Nephron progenitor cell (in vitro differentiated cells): ENCODE results near the gene SLC2A14.
"Not testable (repeated sequence)": the region's sequence is repeated elsewhere in the genome, so short reads cannot be mapped to it uniquely, and the experiment has no call there.

Experiments used
- DNase-seq: peaks from one replicate; pipeline ENCODE4 v3.0.0; 2021
- H3K27ac Mint-ChIP-seq: 2 replicates; pipeline ENCODE4 v1.8.0; 2021; ENCODE audit warnings: mild to moderate bottlenecking, moderate library complexity, mixed read lengths
- H3K27me3 Mint-ChIP-seq: 2 replicates; pipeline ENCODE4 v1.8.0; 2021; ENCODE audit warnings: mild to moderate bottlenecking, low read depth, mixed read lengths; ENCODE audit not compliant: poor library complexity
- H3K36me3 Mint-ChIP-seq: 2 replicates; pipeline ENCODE4 v1.8.0; 2021; ENCODE audit warnings: low read depth, mixed read lengths
- H3K4me1 Mint-ChIP-seq: 2 replicates; pipeline ENCODE4 v1.8.0; 2021; ENCODE audit warnings: mixed read lengths
- H3K4me3 Mint-ChIP-seq: 2 replicates; pipeline ENCODE4 v1.8.0; 2021; ENCODE audit warnings: mild to moderate bottlenecking, moderate library complexity, mixed read lengths
- H3K9me3 Mint-ChIP-seq: 2 replicates; pipeline ENCODE4 v1.8.0; 2021; ENCODE audit warnings: mild to moderate bottlenecking, moderate library complexity, mixed read lengths
- TF ChIP-seq, protein P1 (sequence below): fragments of 200-600 bp; sonication (generic); IDR thresholded peaks from 2 replicates; pipeline ENCODE4 v1.5.0; 2021; ENCODE audit warnings: antibody characterized with exemption

The SLC2A14 gene

DNA sequence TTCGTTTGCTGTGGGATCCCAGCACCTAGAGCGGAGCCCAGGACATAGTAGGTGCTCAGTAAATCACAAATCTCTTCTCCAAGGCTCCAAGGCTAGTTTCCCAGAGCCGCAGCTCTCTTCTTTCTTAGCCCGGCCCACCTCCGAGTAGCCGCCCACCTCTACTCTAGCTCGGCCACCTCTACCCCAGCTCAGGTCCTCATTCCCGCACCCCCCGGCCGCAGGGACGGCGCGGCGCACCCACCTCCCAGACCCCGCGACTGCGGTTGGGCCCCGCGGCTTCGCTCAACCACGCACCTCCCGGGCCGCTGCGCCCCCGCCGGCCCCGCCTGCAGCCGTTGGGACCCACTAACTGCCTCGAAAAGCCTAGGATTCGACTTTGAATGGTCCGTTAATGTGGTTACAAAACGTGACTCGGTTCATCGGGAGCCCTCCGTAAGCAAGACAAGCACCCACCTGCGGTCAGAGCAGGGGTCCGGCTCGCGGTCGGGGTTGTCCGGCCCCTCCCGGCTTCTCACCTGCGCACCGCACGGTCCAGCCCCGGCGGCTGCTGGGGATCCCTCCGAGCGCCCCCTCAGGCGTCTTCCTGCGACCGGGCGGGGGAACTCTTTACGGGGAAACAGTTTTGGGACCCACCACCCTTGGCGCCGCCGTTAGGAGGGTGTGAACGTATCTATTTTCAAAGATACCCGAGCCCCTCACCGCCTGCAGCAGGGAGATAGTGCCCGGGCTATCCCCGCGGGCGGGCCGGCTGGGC, at the start of gene SLC2A14:
TSS of gene SLC2A14 (minus strand) at position 350 of the 754 bp plus-strand sequence. CDS start 3,035 bp downstream, outside the sequence.
- Mint-ChIP-seq H3K4me1 (no peaks in the 10 kb centered on the region), H3K27me3 (no peaks in the 10 kb centered on the region), H3K27ac (peak within 1 kb of the TSS; percentile 88), H3K4me3 (no peak within 1 kb of the TSS), H3K36me3 (no peaks in the 10 kb centered on the region), H3K9me3 (peaks cover 3% of the 10 kb centered on the region)
- DNase-seq, result no peak
- TF ChIP-seq, protein P1, sequence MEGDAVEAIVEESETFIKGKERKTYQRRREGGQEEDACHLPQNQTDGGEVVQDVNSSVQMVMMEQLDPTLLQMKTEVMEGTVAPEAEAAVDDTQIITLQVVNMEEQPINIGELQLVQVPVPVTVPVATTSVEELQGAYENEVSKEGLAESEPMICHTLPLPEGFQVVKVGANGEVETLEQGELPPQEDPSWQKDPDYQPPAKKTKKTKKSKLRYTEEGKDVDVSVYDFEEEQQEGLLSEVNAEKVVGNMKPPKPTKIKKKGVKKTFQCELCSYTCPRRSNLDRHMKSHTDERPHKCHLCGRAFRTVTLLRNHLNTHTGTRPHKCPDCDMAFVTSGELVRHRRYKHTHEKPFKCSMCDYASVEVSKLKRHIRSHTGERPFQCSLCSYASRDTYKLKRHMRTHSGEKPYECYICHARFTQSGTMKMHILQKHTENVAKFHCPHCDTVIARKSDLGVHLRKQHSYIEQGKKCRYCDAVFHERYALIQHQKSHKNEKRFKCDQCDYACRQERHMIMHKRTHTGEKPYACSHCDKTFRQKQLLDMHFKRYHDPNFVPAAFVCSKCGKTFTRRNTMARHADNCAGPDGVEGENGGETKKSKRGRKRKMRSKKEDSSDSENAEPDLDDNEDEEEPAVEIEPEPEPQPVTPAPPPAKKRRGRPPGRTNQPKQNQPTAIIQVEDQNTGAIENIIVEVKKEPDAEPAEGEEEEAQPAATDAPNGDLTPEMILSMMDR, result no peak

DNA sequence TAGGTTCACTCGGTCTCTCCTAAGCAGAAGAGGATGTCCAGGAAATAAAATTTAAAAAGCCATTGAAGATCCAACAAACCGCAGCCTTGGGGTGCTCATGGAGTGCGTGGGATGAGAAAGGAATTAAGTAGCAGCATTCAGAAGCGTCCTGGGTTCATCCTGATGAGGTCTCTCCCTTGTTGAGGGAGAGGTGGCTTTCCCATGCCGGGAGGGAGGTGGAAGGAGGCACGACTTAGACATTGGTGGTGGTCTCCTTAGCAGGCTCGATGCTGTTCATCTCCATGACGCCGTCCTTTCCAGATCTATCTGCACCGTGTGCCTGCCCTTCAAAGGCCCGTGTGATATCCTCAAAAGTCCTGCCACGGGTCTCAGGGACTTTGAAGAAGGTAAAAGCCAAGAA, 48.5 kb upstream of the SLC2A14 start:
- H3K4me3 Mint-ChIP-seq, result not testable (repeated sequence)
- peak overlapping the region; percentile 60 for H3K27ac Mint-ChIP-seq

DNA sequence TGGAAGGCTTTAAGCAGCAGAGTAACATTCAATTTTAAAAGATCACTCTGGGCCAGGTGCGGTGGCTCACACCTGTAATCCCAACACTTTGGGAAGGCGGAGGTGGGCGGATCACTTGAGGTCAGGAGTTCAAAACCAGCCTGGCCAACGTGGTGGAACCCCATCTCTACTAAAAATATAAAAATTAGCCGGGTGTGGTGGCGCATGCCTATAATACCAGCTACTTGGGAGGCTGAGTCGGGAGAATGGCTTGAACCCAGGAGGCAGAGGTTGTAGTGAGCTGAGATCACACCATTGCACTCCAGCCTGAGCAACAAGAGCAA, 45.5 kb upstream of the SLC2A14 start:
- H3K4me3 Mint-ChIP-seq, H3K27ac Mint-ChIP-seq, H3K9me3 Mint-ChIP-seq, DNase-seq, H3K27me3 Mint-ChIP-seq, H3K4me1 Mint-ChIP-seq: not testable (repeated sequence)
- peaks cover 55% of the 10 kb centered on the region for H3K36me3 Mint-ChIP-seq

More for the DNA sequence above, 48.5 kb upstream of the SLC2A14 start:
- H3K9me3 Mint-ChIP-seq, H3K27me3 Mint-ChIP-seq, DNase-seq: not testable (repeated sequence)
- Mint-ChIP-seq H3K36me3 (peaks cover 77% of the 10 kb centered on the region), H3K4me1 (peaks cover 13% of the 10 kb centered on the region)

DNA sequence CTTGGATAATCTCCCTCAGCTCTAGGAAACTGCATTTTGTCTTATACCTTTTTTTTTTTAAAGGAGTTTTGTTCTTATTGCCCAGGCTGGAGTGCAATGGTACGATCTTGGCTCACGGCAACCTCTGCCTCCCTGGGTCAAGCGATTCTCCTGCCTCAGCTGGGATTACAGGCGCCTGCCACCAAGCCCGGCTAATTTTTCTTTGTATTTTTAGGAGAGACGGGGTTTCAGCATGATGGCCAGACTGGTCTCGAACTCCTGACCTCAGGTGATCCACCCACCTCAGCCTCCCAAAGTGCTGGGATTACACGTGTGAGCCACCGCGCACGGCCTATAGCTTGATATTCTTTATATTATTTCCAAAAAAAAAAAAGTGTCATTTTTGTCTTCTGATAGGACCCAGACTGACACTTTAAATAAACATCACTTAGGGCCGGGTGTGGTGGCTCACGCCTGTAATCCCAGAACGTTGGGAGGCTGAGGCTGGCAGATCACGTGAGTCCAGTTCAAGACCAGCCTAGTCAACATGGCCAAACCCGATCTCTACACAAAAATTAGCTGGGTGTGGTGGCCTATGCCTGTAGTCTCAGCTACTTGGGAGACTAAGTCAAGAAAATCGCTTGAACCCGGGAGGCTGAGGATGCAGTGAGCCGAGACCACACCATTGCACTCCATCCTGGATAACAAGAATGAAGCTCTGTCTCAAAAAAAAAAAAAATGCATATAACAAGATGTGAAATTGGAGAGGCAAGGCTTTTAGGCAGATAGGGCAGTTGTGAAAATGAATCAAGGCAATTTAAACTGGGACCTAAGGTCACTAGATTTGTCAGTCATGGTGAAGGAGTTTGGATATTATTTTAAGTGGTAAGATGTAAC, 44.9 kb upstream of the SLC2A14 start:
- H3K4me3 Mint-ChIP-seq, result no peak overlapping the region
- no peaks in the 10 kb centered on the region for H3K4me1 Mint-ChIP-seq
- DNase-seq, result no peak
- H3K9me3 Mint-ChIP-seq, result no peaks in the 10 kb centered on the region
- H3K36me3 Mint-ChIP-seq, result peaks cover 49% of the 10 kb centered on the region
- TF ChIP-seq, protein P1, result no peak
- peaks cover 4% of the 10 kb centered on the region for H3K27me3 Mint-ChIP-seq
- H3K27ac Mint-ChIP-seq, result peak overlapping the region; percentile 80

DNA sequence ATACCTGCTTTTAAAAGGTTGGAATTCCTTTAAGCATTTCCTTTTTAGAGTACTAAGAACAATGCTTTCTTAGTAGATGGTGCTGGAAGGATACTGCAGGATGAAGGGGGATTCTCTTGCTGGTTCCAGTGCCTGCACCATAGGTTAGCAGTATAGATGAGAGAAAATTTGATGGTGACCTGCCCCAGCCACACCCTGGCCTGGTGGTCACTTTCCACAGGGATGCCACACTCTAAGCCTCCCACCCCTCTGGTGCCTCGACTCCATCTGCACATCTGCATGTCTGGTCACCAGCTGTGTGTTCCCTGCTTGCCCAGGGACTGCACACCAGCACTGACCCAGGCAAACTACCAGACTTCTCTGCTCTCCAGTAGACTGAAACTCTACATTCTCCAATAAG, 44.2 kb upstream of the SLC2A14 start:
- peaks cover 4% of the 10 kb centered on the region for H3K27me3 Mint-ChIP-seq

DNA sequence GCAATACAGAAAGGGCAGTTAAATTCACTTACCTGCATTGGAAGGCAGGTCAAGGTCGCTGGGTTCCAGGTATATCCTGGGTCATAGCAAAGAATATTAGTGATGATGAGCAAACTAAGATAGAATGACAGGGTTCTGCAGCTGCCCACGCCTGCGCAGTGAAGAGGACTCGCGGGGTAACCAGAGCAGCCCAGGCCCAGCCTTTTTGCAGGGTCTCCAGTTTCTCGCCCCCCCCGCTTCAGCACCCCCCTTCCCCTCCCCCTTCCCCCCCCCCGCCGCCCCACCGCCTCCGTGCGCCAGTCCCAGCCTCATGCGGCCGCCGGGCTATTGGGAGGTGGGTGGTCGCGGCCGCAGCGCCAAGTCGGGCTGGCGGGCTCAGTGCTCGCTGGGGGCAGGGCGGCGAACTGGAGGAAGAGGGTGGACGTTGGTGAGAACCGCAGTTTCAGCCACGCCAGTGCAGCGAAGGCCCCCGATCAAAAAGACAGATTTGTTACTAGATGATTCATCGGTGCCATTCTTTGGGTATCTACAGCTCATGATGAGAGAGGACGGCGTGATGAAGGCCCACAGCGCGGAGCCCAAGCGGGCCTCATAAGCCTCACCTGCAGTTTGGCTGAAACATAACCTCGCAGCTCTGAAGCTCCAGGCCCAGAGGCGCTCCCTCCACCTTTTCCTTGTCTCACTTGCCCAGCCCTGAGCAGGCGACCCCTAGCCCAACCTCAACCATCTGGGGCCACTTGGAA, 43.1 kb upstream of the SLC2A14 start:
- DNase-seq, result no peak
- no peak overlapping the region for H3K4me3 Mint-ChIP-seq
- TF ChIP-seq, protein P1, result no peak
- H3K9me3 Mint-ChIP-seq, result no peaks in the 10 kb centered on the region
- no peaks in the 10 kb centered on the region for H3K4me1 Mint-ChIP-seq
- peaks cover 31% of the 10 kb centered on the region for H3K36me3 Mint-ChIP-seq
- no peak overlapping the region for H3K27ac Mint-ChIP-seq
- peaks cover 4% of the 10 kb centered on the region for H3K27me3 Mint-ChIP-seq

More for the DNA sequence above, 44.2 kb upstream of the SLC2A14 start:
- Mint-ChIP-seq H3K4me3 (no peak overlapping the region), H3K36me3 (peaks cover 42% of the 10 kb centered on the region), H3K9me3 (no peaks in the 10 kb centered on the region), H3K4me1 (no peaks in the 10 kb centered on the region), H3K27ac (peak overlapping the region; percentile 29)
- no peak for DNase-seq
- TF ChIP-seq, protein P1, result no peak

DNA sequence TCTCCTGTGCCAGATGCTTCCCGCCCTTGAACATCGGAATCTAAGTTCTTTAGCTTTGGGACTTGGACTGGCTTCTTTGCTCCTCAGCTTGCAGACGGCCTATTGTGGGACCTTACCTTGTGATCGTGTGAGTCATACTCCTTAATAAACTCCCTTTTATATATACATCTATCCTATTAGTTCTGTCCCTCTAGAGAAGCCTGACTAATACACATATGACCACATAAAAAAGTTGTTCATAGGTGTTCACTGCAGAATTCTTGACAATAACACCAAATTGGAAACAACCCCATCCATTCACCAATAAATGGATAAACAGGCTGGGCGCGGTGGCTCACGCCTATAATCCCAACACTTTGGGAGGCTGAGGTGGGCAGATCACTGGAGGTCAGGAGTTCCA, 37.4 kb upstream of the SLC2A14 start:
- H3K4me3 Mint-ChIP-seq, result not testable (repeated sequence)

More for the DNA sequence above, 37.4 kb upstream of the SLC2A14 start:
- not testable (repeated sequence) for DNase-seq, H3K27me3 Mint-ChIP-seq, H3K9me3 Mint-ChIP-seq, H3K36me3 Mint-ChIP-seq, H3K27ac Mint-ChIP-seq
- H3K4me1 Mint-ChIP-seq, result peaks cover 27% of the 10 kb centered on the region
